GM19372 (cell line): ENCODE results near the gene CHRNA10.

Experiments used
- ATAC-seq: cut with Tn5 transposase; IDR thresholded peaks from one replicate; pipeline ENCODE4 v1.9.1; 2021; ENCODE audit warnings: mild to moderate bottlenecking, low read depth, moderate library complexity; ENCODE audit not compliant: unreplicated experiment

Gene CHRNA10

DNA sequence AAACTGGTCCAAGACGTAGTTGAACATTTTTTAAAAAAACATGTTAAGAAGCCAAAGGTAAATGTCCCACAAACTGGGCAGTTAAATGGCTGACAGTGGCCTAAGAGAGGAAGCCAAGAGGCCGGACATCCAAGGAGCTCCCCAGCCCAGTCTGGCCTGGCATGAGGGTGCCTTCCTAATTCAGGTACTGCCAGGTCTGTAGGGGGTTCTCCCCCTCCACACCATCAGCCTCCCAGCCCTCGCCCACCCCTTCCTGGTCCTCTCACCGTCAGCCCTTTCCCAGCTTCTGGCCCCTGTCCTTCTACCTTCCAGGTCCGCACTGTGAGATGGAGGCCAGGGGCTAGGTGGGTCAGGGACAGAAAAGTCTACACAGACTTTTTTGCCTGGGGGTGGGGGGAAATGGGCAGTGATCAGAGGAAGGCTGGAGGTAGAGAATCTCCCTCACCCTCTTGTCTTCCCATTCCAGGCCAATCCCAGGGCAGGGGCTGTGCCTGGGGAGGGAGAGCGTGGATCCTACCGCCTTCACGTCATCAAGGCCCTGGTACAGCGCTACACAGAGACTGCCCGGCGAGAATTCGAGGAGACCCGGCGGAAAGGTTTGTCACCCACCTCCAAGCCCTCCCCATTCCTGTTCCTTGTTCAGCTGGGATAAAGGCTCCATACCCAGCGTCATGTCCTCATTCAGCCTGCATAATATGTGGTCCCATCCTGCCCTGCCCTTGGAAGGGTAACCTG is 35.4 kb downstream of the CHRNA10 start:
- ATAC-seq = no peak

GRCh38 chr11:3632070-3632660 is 39.0 kb downstream of the CHRNA10 start:
- no peak for ATAC-seq

- no peak for ATAC-seq
Observed at GRCh38 chr11:3631331-3631730, 39.9 kb downstream of the CHRNA10 start.

GRCh38 chr11:3627291-3627690 is 43.9 kb downstream of the CHRNA10 start:
- no peak for ATAC-seq

DNA sequence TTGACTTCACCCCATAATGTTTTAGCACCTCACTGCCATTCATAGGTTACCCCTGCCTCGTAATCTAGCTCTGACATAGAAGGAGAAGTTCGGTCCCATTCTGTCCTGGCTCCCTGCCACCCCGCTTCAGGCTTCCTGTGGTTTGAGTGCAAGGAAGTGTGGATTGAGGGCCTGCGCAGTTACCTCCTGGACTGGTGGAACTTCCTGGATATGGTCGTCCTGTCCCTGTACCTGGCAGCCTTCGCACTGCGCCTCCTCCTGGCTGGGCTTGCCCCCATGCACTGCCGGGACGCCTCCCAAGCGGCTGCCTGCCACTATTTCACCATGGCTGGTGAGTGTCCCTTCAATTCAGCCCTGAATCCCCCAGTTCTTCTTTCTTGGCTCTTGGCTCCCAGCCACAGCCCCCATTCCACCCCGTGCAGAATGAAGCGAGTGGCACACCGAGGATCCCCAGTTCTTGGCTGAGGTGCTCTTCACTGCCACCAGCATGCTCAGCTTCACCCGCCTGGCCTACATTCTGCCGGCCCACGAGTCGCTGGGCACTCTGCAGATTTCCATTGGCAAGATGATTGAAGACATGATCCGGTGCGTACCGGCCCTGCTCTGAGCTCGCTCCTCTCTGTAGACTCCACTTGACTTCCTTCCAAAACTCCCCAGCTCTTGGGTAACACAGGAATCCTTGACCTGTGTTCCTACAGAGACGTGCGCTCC is 44.8 kb downstream of the CHRNA10 start:
- no peak for ATAC-seq

- no peak for ATAC-seq
Observed at GRCh38 chr11:3623767-3624458, 47.3 kb downstream of the CHRNA10 start.

GRCh38 chr11:3623121-3623520 is 48.1 kb downstream of the CHRNA10 start:
- ATAC-seq = no peak

GRCh38 chr11:3622521-3622920 is 48.7 kb downstream of the CHRNA10 start:
- ATAC-seq = no peak

DNA sequence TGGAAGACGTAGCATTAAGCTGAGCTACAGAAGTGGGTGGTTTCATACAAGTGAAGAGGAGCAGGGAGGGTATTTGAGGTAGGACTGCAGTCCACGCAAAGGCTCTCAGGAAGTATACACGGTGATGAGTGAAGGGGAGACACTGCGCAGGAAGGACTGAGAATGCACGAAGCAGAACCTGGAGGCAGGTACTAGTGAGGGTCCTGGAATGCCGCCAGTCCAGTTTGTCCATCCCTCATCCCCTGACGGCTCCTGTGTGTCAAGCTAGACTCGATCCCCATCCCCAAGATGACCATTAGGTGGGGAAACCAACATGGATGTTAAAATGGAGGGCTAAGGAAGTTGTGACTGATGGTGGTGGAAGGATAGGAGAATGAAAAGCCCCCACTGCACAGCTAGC is 53.2 kb downstream of the CHRNA10 start:
- no peak for ATAC-seq

- ATAC-seq = no peak
Observed at GRCh38 chr11:3616721-3617460, 54.3 kb downstream of the CHRNA10 start.

- ATAC-seq = no peak
Observed at GRCh38 chr11:3615998-3616397, 55.2 kb downstream of the CHRNA10 start.
